8988T (cell line): ENCODE results near the gene FMN1.

Experiments
- DNase-seq: peaks from one replicate; pipeline ENCODE4 v3.0.0; 2011

Gene FMN1

GRCh38 chr15:32739522-32740063 is 454.9 kb downstream of the FMN1 start:
- DNase-seq: no peak

GRCh38 chr15:32738666-32739065 is 455.8 kb downstream of the FMN1 start:
- no peak for DNase-seq

- no peak for DNase-seq
Measured at GRCh38 chr15:32737304-32737703, 457.2 kb downstream of the FMN1 start.

- DNase-seq: no peak
Measured at GRCh38 chr15:32736701-32737061, 457.8 kb downstream of the FMN1 start.

GRCh38 chr15:32735989-32736700 is 458.4 kb downstream of the FMN1 start:
- DNase-seq: no peak

GRCh38 chr15:32733281-32733680 is 461.2 kb downstream of the FMN1 start:
- no peak for DNase-seq

GRCh38 chr15:32732574-32733157 is 461.8 kb downstream of the FMN1 start:
- no peak for DNase-seq

GRCh38 chr15:32730677-32731654 is 463.5 kb downstream of the FMN1 start:
- no peak for DNase-seq

GRCh38 chr15:32729700-32730395 is 464.7 kb downstream of the FMN1 start:
- no peak for DNase-seq

GRCh38 chr15:32723171-32723948 is 471.2 kb downstream of the FMN1 start:
- DNase-seq: no peak

- no peak for DNase-seq
Measured at GRCh38 chr15:32722136-32722535, 472.4 kb downstream of the FMN1 start.

GRCh38 chr15:32721596-32721995 is 472.9 kb downstream of the FMN1 start:
- DNase-seq: no peak

- no peak for DNase-seq
Measured at GRCh38 chr15:32718821-32719716, 475.4 kb downstream of the FMN1 start.

GRCh38 chr15:32718227-32718820 is 476.2 kb downstream of the FMN1 start:
- no peak for DNase-seq

- DNase-seq: no peak
Measured at GRCh38 chr15:32717426-32718226, 476.9 kb downstream of the FMN1 start, which contains the start of gene GREM1. Gene GREM1, plus strand, starts transcription at chr15:32718004. Its CDS starts 12,687 bp downstream, at chr15:32730691.

GRCh38 chr15:32716915-32717425 is 477.5 kb downstream of the FMN1 start:
- no peak for DNase-seq

GRCh38 chr15:32716216-32716914 is 478.1 kb downstream of the FMN1 start:
- DNase-seq: no peak
